NCI-H82 (cell line): ENCODE results near the gene COQ5.
"Not testable (repeated sequence)": the region's sequence is repeated elsewhere in the genome, so short reads cannot be mapped to it uniquely, and the experiment has no call there.

Source experiments
- DNase-seq: peaks from one replicate; lab custom pipeline; 2025; lab: John Stamatoyannopoulos, UW

Gene COQ5

GRCh38 chr12:120528861-120529525 is at the start of gene COQ5:
Gene COQ5 (minus strand): TSS chr12:120529158. CDS start chr12:120529141, 17 bp downstream.
- peak; percentile 96 for DNase-seq

- no peak for DNase-seq
Observed at GRCh38 chr12:120574106-120574505, 45.1 kb upstream of the COQ5 start.

- no peak for DNase-seq
Observed at GRCh38 chr12:120573560-120573959, 44.6 kb upstream of the COQ5 start.

- DNase-seq: no peak
Observed at GRCh38 chr12:120571299-120571698, 42.3 kb upstream of the COQ5 start.

GRCh38 chr12:120563495-120563894 is 34.5 kb upstream of the COQ5 start:
- DNase-seq: no peak

- no peak for DNase-seq
Observed at GRCh38 chr12:120562906-120563305, 33.9 kb upstream of the COQ5 start.

GRCh38 chr12:120557589-120557988 is 28.6 kb upstream of the COQ5 start:
- DNase-seq: no peak

GRCh38 chr12:120554678-120555077 is 25.7 kb upstream of the COQ5 start:
- no peak for DNase-seq

- no peak for DNase-seq
Observed at GRCh38 chr12:120546050-120546386, 17.1 kb upstream of the COQ5 start.

GRCh38 chr12:120544691-120545090 is 15.7 kb upstream of the COQ5 start:
- no peak for DNase-seq

- no peak for DNase-seq
Observed at GRCh38 chr12:120542166-120542565, 13.2 kb upstream of the COQ5 start.

- DNase-seq: no peak
Observed at GRCh38 chr12:120540445-120540844, 11.5 kb upstream of the COQ5 start.

GRCh38 chr12:120539303-120539702 is 10.3 kb upstream of the COQ5 start:
- no peak for DNase-seq

GRCh38 chr12:120538281-120539156 is 9.6 kb upstream of the COQ5 start:
- no peak for DNase-seq

- peak; percentile 79 for DNase-seq
Observed at GRCh38 chr12:120537856-120538220, 8.9 kb upstream of the COQ5 start.

GRCh38 chr12:120536064-120536791 is 7.3 kb upstream of the COQ5 start:
- no peak for DNase-seq

GRCh38 chr12:120534703-120535655 is 6.0 kb upstream of the COQ5 start:
- DNase-seq: peak; percentile 73

GRCh38 chr12:120534203-120534702 is 5.3 kb upstream of the COQ5 start, which contains the start of gene RNF10:
Gene RNF10 (plus strand): TSS chr12:120534356. CDS start chr12:120534812, 456 bp downstream.
- DNase-seq: peak; percentile 93

GRCh38 chr12:120532701-120533238 is 3.8 kb upstream of the COQ5 start:
- no peak for DNase-seq

- not testable (repeated sequence) for DNase-seq
Observed at GRCh38 chr12:120530418-120530761, 1.4 kb upstream of the COQ5 start.
